IPS DF 6.9 (cell line): ENCODE measurements around the gene FRMPD4.

Experiments used
- DNase-seq: peaks from one replicate; pipeline ENCODE4 v3.0.0-alpha.2; 2013; ENCODE audit warnings: low read depth, low spot score
- H3K27ac ChIP-seq: one replicate; pipeline ENCODE4 v1.5.1; 2013; ENCODE audit warnings: low read length, control low read depth
- H3K27me3 ChIP-seq: 2 replicates; pipeline ENCODE4 v1.6.1; 2013; ENCODE audit warnings: mild to moderate bottlenecking, low read length; ENCODE audit not compliant: control insufficient read depth, insufficient read depth
- H3K36me3 ChIP-seq: 2 replicates; pipeline ENCODE4 v1.6.1; 2013; ENCODE audit warnings: low read length; ENCODE audit not compliant: control insufficient read depth, insufficient read depth
- H3K4me1 ChIP-seq: 2 replicates; pipeline ENCODE4 v1.6.1; 2013; ENCODE audit warnings: low read length; ENCODE audit not compliant: control insufficient read depth, insufficient read depth
- H3K4me3 ChIP-seq: 2 replicates; pipeline ENCODE4 v1.5.1; 2013; ENCODE audit warnings: mild to moderate bottlenecking, low read length
- H3K9me3 ChIP-seq: 2 replicates; pipeline ENCODE4 v1.6.1; 2013; ENCODE audit warnings: low read length, inconsistent platforms; ENCODE audit not compliant: control insufficient read depth, insufficient read depth
- WGBS: extraction: QIAGEN DNeasy Blood & Tissue Kit; methylation state at CpG from one replicate; pipeline ENCODE4 v1.1.7; 2013; ENCODE audit warnings: mixed read lengths, missing lambda C conversion rate; ENCODE audit not compliant: insufficient read length, insufficient coverage; 5-methylcytosine and 5-hydroxymethylcytosine counted together

The FRMPD4 gene

GRCh38 chrX:12753366-12753765 lies 615.1 kb downstream of the FRMPD4 start:
- DNase-seq, result no peak
- H3K27me3 ChIP-seq, result no peaks in the 10 kb centered on the region
- H3K9me3 ChIP-seq, result no peaks in the 10 kb centered on the region
- no peaks in the 10 kb centered on the region for H3K4me1 ChIP-seq
- no peaks in the 10 kb centered on the region for H3K36me3 ChIP-seq
- WGBS, result no CpG with 5 or more reads among the region's 2 CpGs
- H3K4me3 ChIP-seq, result no peak overlapping the region
- no peak overlapping the region for H3K27ac ChIP-seq

- WGBS, result no CpG with 5 or more reads among the region's 3 CpGs
- Histone ChIP-seq H3K9me3 (no peaks in the 10 kb centered on the region), H3K4me3 (no peak overlapping the region), H3K36me3 (no peaks in the 10 kb centered on the region), H3K4me1 (no peaks in the 10 kb centered on the region), H3K27me3 (no peaks in the 10 kb centered on the region), H3K27ac (no peak overlapping the region)
- no peak for DNase-seq
These were observed 620.0 kb downstream of the FRMPD4 start for GRCh38 chrX:12758291-12758690.

GRCh38 chrX:12767856-12768255 lies 629.6 kb downstream of the FRMPD4 start:
- no CpG with 5 or more reads among the region's 2 CpGs for WGBS
- no peaks in the 10 kb centered on the region for H3K36me3 ChIP-seq
- H3K27ac ChIP-seq, result no peak overlapping the region
- no peaks in the 10 kb centered on the region for H3K4me1 ChIP-seq
- H3K9me3 ChIP-seq, result no peaks in the 10 kb centered on the region
- H3K27me3 ChIP-seq, result no peaks in the 10 kb centered on the region
- H3K4me3 ChIP-seq, result no peak overlapping the region
- no peak for DNase-seq

- no peaks in the 10 kb centered on the region for H3K27me3 ChIP-seq
- WGBS, result no CpG with 5 or more reads among the region's 4 CpGs
- no peaks in the 10 kb centered on the region for H3K4me1 ChIP-seq
These were observed 630.2 kb downstream of the FRMPD4 start for GRCh38 chrX:12768491-12768890.

GRCh38 chrX:12770440-12770839 lies 632.2 kb downstream of the FRMPD4 start:
- Histone ChIP-seq H3K27me3 (no peaks in the 10 kb centered on the region), H3K4me1 (no peaks in the 10 kb centered on the region), H3K27ac (no peak overlapping the region), H3K9me3 (no peaks in the 10 kb centered on the region), H3K4me3 (no peak overlapping the region), H3K36me3 (no peaks in the 10 kb centered on the region)
- no CpG with 5 or more reads among the region's 5 CpGs for WGBS
- no peak for DNase-seq

More at GRCh38 chrX:12768491-12768890, 630.2 kb downstream of the FRMPD4 start:
- no peak overlapping the region for H3K27ac ChIP-seq
- no peaks in the 10 kb centered on the region for H3K9me3 ChIP-seq
- no peak for DNase-seq
- H3K4me3 ChIP-seq, result no peak overlapping the region
- H3K36me3 ChIP-seq, result no peaks in the 10 kb centered on the region

GRCh38 chrX:12771445-12772069 lies 633.3 kb downstream of the FRMPD4 start:
- no peaks in the 10 kb centered on the region for H3K27me3 ChIP-seq
- peak; percentile 22 for DNase-seq
- no peak overlapping the region for H3K27ac ChIP-seq
- H3K9me3 ChIP-seq, result no peaks in the 10 kb centered on the region
- H3K36me3 ChIP-seq, result no peaks in the 10 kb centered on the region
- no peak overlapping the region for H3K4me3 ChIP-seq
- no CpG with 5 or more reads among the region's 22 CpGs for WGBS
- no peaks in the 10 kb centered on the region for H3K4me1 ChIP-seq
